GM21786 (cell line): Measurements from ENCODE around the gene JARID2.

ENCODE experiments used
- ATAC-seq: cut with Tn5 transposase; IDR thresholded peaks from one replicate; pipeline ENCODE4 v1.9.1; 2021; ENCODE audit not compliant: unreplicated experiment

Gene JARID2

GRCh38 chr6:15513131-15513771 lies 267.4 kb downstream of the JARID2 start:
- ATAC-seq = no peak

- no peak for ATAC-seq
Observed at GRCh38 chr6:15513801-15514711, 268.2 kb downstream of the JARID2 start.

- no peak for ATAC-seq
Observed at GRCh38 chr6:15515226-15515625, 269.4 kb downstream of the JARID2 start.

GRCh38 chr6:15515660-15516375 lies 269.9 kb downstream of the JARID2 start:
- no peak for ATAC-seq

- no peak for ATAC-seq
Observed at GRCh38 chr6:15516378-15516777, 270.5 kb downstream of the JARID2 start.

GRCh38 chr6:15516923-15517560 lies 271.2 kb downstream of the JARID2 start:
- no peak for ATAC-seq

GRCh38 chr6:15517600-15517999 lies 271.7 kb downstream of the JARID2 start:
- no peak for ATAC-seq

- no peak for ATAC-seq
Observed at GRCh38 chr6:15518057-15518456, 272.2 kb downstream of the JARID2 start.

GRCh38 chr6:15518878-15519277 lies 273.0 kb downstream of the JARID2 start:
- no peak for ATAC-seq

GRCh38 chr6:15519681-15520080 lies 273.8 kb downstream of the JARID2 start:
- no peak for ATAC-seq

- ATAC-seq = no peak
Observed at GRCh38 chr6:15520626-15521203, 274.8 kb downstream of the JARID2 start.

- ATAC-seq = no peak
Observed at GRCh38 chr6:15521582-15521981, 275.7 kb downstream of the JARID2 start.

GRCh38 chr6:15522026-15522425 lies 276.2 kb downstream of the JARID2 start:
- ATAC-seq = no peak

- ATAC-seq = no peak
Observed at GRCh38 chr6:15522427-15522826, 276.6 kb downstream of the JARID2 start.

GRCh38 chr6:15522856-15523529 lies 277.1 kb downstream of the JARID2 start:
- ATAC-seq = no peak

- no peak for ATAC-seq
Observed at GRCh38 chr6:15523679-15524630, 278.1 kb downstream of the JARID2 start.

- no peak for ATAC-seq
Observed at GRCh38 chr6:15524861-15525401, 279.1 kb downstream of the JARID2 start.

GRCh38 chr6:15526212-15526701 lies 280.4 kb downstream of the JARID2 start:
- ATAC-seq = peak; percentile 50
